GM19324 (cell line): ENCODE results near the gene CD53.
"Not testable (repeated sequence)": the region's sequence is repeated elsewhere in the genome, so short reads cannot be mapped to it uniquely, and the experiment has no call there.

Source experiments
- ATAC-seq: cut with Tn5 transposase; IDR thresholded peaks from one replicate; pipeline ENCODE4 v1.9.1; 2021; ENCODE audit warnings: mild to moderate bottlenecking, moderate library complexity; ENCODE audit not compliant: unreplicated experiment, low FRiP score

Gene CD53

DNA sequence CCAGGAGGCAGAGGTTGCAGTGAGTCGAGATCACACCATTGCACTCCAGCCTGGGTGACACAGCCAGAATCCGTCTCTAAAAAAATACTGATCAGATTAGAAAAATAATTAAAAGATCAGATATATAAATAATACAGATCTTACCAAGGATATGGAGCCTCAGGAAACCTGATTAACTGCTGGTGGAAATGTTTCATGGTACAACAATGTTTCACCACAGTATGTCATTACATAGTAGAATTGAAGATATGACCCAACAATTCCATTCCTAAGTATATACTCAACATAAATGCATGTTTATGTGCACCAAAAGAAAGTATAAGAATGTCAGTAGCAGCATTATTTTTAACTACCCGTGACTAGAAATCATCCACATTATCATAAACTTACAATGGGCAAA, 41.7 kb downstream of the CD53 start:
- ATAC-seq, result no peak

DNA sequence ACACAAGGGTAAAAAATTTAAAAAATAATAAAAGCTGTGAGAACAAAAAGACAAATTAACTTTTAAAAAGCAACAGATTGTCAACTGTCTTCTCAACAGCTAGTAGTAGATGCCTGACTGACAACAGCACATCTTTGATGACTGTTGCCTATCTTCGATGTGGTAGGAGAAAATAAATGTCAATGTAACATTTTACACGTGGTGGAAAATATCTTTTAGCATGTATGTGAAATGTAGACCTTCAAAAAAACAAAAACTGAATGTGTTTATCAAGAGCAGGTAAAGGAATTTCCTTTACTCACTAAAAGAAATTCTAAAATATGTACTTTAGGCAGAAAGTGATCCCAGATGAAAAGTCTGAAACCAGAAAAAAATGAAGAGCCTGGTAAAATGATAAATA, 42.9 kb downstream of the CD53 start:
- ATAC-seq, result no peak

GRCh38 chr1:110916274-110916668, 43.3 kb downstream of the CD53 start:
- ATAC-seq, result no peak

DNA sequence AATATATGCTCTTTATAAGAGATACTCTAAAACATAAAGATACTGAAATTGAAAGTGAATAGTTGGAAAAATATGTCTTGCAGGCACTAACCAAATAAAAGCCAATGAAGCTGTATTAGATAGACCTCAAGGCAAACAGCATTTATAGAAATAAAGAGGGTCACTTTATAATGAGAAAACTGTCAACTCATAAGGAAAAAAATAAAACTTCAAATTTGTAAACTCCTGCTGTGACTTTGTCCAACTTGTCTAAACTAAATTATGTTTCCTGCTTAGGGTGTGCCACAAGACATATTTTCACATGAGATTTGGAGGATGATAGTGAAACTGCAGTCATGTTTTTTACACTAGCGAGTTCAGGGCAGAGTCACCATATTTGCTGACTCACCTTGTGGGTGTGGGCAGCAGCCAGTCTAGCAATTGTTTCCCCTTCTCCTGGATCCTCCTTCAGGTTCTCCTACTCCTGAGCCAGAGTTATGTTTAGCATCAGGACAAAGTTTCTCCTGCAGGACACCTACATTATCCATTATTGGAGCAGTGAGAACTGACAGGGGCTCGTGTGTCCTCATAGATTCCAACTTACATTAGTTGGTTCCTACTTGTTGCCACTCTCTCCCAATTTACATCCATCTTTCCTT, 43.8 kb downstream of the CD53 start:
- no peak for ATAC-seq

GRCh38 chr1:110918016-110918415, 45.1 kb downstream of the CD53 start:
- ATAC-seq, result no peak

- no peak for ATAC-seq
Measured at GRCh38 chr1:110921953-110922352, 49.0 kb downstream of the CD53 start.

DNA sequence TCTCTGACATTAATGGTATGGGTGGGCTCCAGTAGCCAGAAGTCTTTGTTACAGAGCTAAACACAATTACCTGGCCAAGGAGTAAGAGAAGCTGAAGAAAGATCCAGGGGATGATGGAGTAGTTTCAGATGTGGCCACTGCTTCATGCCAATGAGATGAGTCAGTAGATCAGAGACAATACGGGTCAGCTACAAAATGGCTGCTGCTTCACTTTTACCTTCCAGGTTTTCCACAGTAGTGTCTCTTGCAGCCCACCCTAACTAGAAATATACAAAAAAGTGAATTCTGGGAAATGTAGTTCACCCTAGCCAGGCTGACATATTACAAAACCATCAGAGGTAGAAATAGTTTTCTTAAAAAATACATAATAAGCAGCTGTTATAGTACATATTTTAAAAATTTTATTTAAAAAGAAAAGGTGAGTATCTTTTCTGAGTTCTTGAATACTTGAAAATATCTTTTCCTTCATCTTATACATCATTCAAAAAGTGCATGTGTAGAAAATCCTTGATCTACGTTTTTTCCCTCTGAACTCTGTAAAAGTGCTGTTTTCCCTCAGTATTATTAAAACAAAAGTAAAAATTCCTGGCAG, 54.6 kb downstream of the CD53 start:
- no peak for ATAC-seq

DNA sequence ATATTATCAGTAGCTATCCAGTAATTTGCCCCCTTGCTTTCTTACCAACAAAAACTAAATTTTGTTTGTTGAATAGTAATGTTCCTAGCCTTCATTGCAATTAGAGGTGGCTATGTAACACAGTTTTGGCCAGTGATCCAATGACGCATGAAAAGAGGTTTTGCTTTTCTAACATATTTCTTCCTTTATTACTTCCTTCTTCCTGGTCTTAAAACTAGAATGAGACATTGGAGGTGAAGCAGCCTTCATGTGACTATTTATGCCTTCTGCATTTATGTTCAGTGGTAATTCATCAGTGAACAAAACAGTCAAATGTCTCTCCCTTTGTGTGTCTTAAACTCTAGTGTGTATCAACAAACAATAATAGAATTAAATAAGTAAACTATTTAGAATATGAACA, 55.2 kb downstream of the CD53 start:
- no peak for ATAC-seq

DNA sequence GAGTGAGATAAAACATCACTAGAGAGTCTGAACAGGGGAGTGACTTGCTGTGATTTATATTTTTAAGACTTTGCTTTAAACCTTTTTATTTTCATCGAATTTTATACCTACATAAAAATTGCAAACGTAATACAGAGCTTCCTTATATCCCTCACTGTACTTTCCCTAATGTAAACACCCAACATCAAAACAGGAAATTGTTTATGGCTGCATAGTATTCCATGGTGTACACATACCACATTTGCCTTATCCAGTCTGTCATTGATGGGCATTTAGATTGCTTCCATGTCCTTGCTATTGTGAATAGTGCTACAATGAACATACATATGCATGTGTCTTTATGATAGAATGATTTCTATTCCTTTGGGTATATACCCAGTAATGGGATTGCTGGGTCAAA, 56.0 kb downstream of the CD53 start:
- ATAC-seq, result no peak

DNA sequence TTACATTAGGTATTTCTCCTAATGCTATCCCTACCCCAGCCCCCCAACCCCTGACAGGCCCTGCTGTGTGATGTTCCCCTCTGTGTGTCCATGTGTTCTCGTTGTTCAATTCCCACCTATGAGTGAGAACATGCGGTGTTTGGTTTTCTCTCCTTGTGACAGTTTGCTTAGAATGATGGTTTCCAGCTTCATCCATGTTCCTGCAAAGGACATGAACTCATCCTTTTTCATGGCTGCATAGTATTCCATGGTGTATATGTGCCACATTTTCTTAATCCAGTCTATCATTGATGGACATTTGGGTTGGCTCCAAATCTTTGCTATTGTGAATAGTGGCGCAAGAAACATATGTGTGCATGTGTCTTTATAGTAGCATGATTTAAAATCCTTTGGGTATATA, 58.1 kb downstream of the CD53 start:
- not testable (repeated sequence) for ATAC-seq

DNA sequence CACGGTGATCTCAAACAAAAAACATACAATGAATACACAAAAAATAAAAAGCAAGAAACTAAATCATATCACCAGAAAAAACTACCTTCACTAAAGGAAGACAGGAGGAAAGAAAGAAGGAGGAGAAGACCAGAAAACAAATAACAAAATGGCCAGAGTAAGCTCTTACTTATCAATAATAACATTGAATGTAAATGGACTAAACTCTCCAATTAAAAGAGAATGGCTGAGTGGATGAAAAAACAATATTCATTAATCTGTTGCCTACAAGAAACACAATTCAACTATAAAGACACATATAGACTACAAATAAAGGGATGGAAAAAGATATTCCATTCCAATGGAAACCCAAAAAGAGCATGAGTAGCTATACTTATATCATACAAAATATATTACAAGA, 63.6 kb downstream of the CD53 start:
- ATAC-seq, result no peak

- no peak for ATAC-seq
Measured at GRCh38 chr1:110944806-110945205, 71.9 kb downstream of the CD53 start.

- ATAC-seq, result no peak
Measured at GRCh38 chr1:110945626-110946025, 72.7 kb downstream of the CD53 start.

- no peak for ATAC-seq
Measured at GRCh38 chr1:110948038-110948810, 75.3 kb downstream of the CD53 start.
